ENCODE measurements around the gene PSMC1.

Gene PSMC1

GRCh38 chr14:90302529-90303303, 46.4 kb downstream of the PSMC1 start:
- DNase-seq: no peak

DNA sequence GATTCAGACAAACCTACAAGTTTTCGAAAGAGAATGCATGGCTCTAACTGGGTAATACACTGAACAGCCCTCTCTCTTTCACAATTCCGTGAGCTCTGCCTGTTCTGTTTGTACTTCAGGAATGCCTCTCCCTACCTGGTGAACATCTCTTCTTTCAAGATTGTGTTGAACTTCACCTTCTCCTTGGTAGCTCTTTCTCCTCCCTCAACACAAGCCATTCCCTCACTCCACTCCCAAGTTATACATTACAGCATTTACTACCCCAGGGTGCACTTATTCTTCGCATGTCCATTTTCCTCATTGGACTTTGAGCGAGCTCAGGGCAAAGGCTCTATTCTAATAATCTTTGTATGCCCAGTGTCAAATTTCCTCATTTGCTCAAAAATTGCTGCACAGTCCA, 47.1 kb downstream of the PSMC1 start:
- DNase-seq: no peak

DNA sequence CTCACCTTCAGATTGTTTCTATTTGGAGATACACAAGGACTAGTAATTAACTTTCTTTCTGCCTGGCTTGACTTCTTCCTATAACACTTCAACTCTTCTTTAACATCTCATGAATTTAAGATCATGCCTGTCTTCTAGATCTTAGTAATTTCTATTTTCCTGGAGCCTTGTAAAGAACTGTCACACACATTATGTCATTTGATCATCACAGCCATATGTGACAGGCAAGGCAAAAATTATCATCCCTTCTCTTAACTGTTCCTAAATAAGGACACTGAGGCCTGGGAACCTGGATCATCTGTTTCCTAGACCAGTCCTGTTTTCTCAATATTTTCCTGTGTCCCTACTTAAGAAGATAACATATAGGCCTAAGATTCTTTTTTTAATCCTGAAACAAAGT, 48.1 kb downstream of the PSMC1 start:
- DNase-seq: no peak

DNA sequence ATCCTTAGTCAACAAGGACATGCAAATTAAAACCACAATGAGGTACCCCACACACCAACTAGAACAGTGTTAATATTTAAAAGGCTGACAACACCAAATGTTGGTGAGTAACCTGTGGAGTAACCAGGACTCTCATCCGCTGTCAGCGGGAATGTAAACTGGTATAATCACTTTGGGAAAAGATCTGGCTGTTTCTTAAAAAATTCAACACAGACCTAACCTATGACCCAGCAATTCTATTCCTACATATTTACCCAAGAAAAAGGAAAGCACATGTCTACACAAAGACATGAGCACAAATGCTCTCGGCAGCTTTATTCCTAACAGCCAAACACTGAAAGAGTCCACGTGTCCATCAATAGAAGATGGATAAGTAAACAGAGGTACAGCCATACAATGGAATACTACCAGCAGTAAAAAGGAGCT, 48.8 kb downstream of the PSMC1 start:
- no peak for DNase-seq

DNA sequence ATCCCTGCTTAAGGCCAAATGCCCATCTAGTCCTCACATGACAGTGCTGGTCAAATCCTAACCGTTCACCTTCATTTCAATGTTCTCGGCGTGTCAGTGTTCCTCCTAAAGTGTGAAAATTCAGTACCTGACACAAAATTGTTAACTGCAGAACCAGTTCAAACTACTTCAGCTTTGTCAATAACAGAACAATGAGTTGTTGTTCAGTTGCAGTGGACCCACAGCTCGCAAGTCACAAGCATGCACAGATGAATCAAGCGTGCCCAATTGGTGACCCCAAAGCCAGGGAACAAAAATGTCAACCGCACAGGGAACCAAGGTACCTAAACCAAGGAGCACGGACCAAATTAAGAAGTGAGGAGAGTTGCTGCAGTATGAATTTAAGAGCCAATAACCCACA, 52.2 kb downstream of the PSMC1 start:
- no peak for DNase-seq

DNA sequence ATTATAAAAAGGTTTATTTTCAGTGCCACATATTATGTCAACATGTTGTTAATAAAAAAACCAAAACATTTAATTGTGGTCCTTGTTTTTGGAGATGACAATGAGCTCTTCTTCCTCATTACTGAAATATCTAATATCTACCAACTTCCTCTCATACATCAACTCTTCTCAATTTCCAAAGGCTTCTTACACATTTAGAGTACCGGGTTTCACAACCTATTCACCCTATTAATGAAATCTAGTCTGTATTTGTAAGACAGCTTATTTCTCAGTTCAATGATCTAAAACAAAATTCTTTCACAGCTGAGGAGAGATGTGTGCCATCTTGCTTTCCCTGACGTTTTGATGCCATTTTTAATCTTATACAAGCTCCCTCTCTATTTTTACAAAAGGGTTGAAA, 60.9 kb downstream of the PSMC1 start:
- no peak for DNase-seq

DNA sequence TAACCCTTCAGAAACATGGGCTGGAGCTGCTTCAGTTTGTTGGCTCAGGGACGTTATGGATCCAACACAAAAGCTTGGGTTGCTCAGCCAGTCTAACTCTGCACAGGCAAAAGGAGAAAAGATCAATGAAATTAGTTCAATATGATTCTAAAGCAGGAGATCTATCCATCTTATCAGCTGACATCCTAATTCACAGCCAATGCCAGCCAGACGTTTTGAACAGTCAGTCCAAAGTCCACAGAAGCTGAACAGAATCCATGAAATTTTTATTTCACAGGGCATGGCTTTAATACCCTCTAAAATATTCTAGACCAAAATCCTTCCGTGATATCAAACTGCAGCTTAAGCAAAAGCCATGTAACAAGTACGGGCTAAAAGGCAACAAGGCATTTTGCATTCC, 61.7 kb downstream of the PSMC1 start:
- no peak for DNase-seq

GRCh38 chr14:90319173-90319572, 62.8 kb downstream of the PSMC1 start:
- no peak for DNase-seq

GRCh38 chr14:90319634-90320541, 63.5 kb downstream of the PSMC1 start:
- no peak for DNase-seq

DNA sequence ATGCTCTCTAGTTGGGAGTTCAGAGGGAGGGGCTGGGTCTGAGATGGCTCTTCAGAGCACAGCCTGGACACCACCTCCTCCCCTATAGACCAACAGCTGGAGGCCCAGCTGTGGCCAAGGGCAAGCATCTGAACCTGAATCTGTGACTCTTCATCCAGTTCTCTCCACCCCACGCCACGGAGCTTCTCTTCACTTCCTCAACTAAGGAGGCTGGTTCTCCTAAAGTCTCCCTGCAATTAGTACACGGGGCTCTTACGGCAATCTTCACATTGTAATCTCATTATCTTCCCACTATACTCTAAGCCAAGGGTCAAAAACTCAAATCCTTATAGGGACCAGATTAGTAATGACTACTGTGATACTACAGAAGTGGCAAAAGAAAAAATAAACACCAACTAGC, 65.5 kb downstream of the PSMC1 start:
- no peak for DNase-seq
